MCF 10A (cell line): ENCODE measurements around the gene MAGOH. TPM values are rescaled to one million over a fixed set of nuclear protein-coding genes. Genes with fewer than 3 reads are reported as not detected.

Experiments used
- BruUV-seq: library from RNA; stranded (reverse); fragments of 400-500 nt; replicated peaks from 2 replicates; lab custom pipeline; 2021; lab: Mats Ljungman, UMichigan
- CTCF ChIA-PET: fragments of 300-600 bp; sonication (Branson Sonifier 250); formaldehyde crosslinking; extraction: SDS; loops from one replicate; lab custom pipeline; 2021; ENCODE audit warnings: antibody characterized with exemption, inconsistent platforms; lab: Yijun Ruan, JAX
- POLR2A ChIA-PET: fragments of 300-600, 350-650 bp; sonication (Branson Sonifier 250); formaldehyde crosslinking; extraction: SDS; loops from one replicate; lab custom pipeline; 2020; ENCODE audit warnings: antibody characterized with exemption, inconsistent platforms; lab: Yijun Ruan, JAX
- DNase-seq: peaks from one replicate; pipeline ENCODE4 v3.0.0-alpha.2; 2018; ENCODE audit not compliant: unreplicated experiment
- H3K27ac Mint-ChIP-seq: one replicate; pipeline ENCODE4 v1.8.0; 2022; ENCODE audit warnings: mild to moderate bottlenecking, low read depth, mixed read lengths; ENCODE audit not compliant: unreplicated experiment
- H3K27me3 Mint-ChIP-seq: one replicate; pipeline ENCODE4 v1.8.0; 2022; ENCODE audit warnings: mixed read lengths; ENCODE audit not compliant: insufficient read depth, unreplicated experiment
- H3K36me3 Mint-ChIP-seq: one replicate; pipeline ENCODE4 v1.8.0; 2022; ENCODE audit warnings: mild to moderate bottlenecking, moderate library complexity, mixed read lengths; ENCODE audit not compliant: insufficient read depth, unreplicated experiment
- H3K4me1 Mint-ChIP-seq: one replicate; pipeline ENCODE4 v1.8.0; 2022; ENCODE audit warnings: mixed read lengths; ENCODE audit not compliant: insufficient read depth, unreplicated experiment
- H3K4me3 Mint-ChIP-seq: one replicate; pipeline ENCODE4 v1.8.0; 2022; ENCODE audit warnings: mild to moderate bottlenecking, moderate library complexity, mixed read lengths; ENCODE audit not compliant: unreplicated experiment
- H3K9me3 Mint-ChIP-seq: one replicate; pipeline ENCODE4 v1.8.0; 2022; ENCODE audit warnings: mixed read lengths; ENCODE audit not compliant: unreplicated experiment
- CTCF ChIP-seq: fragments of 200-600 bp; IDR thresholded peaks from one replicate; pipeline ENCODE4 v1.8.0; 2022; ENCODE audit warnings: antibody characterized with exemption, mild to moderate bottlenecking; ENCODE audit not compliant: unreplicated experiment
- intact Hi-C: fragments of 100-400 bp; cut with micrococcal nuclease; formaldehyde crosslinking; loops from 2 replicates; pipeline ENCODE4 v1.14.1; 2022
- total RNA-seq: library from RNA; stranded (reverse); gene quantifications from 2 replicates; pipeline ENCODE4 v1.2.3, GENCODE V29; 2022

Gene MAGOH
- total RNA-seq, 1 experiment from 2014 or later: 68.2 TPM

- DNase-seq: no peak
- POLR2A ChIA-PET: interaction anchor here (1.2 to 6.3 kb wide), 9 partner anchors 10 to 204 kb away, joined by 3 to 69 read pairs (median 5); partner anchors contain the start of genes CPT2 and MAGOH
- H3K9me3 Mint-ChIP-seq: no peaks in the 10 kb centered on the region
- H3K36me3 Mint-ChIP-seq: peaks cover 18% of the 10 kb centered on the region
- no peak for TF ChIP-seq CTCF
- H3K4me3 Mint-ChIP-seq: peak overlapping the region; percentile 94
- CTCF ChIA-PET: interaction anchor here (0.5 to 0.7 kb wide), 3 partner anchors 29 to 502 kb away, joined by 3 read pairs; no protein-coding TSS in a partner anchor
- peak overlapping the region; percentile 99 for H3K27ac Mint-ChIP-seq
- intact Hi-C loops: no loop called here
- H3K4me1 Mint-ChIP-seq: peaks cover 8% of the 10 kb centered on the region
- TSS peak; percentile 83 for BruUV-seq
- no peaks in the 10 kb centered on the region for H3K27me3 Mint-ChIP-seq
Measured at GRCh38 chr1:53219711-53220110, 18.6 kb downstream of the MAGOH start.

- Mint-ChIP-seq H3K27me3 (no peaks in the 10 kb centered on the region), H3K36me3 (peaks cover 33% of the 10 kb centered on the region), H3K9me3 (no peaks in the 10 kb centered on the region), H3K4me1 (peaks cover 8% of the 10 kb centered on the region), H3K27ac (no peak overlapping the region), H3K4me3 (peak overlapping the region; percentile 23)
- ChIA-PET POLR2A (interaction anchor here (3.9 to 6.3 kb wide), 3 partner anchors 16 to 21 kb away, joined by 46 to 69 read pairs (median 49); partner anchors contain the start of genes CPT2 and MAGOH), CTCF (no interaction called here)
- BruUV-seq: no TSS peak
- intact Hi-C loops: no loop called here
- TF ChIP-seq CTCF: no peak
- DNase-seq: no peak
Measured at GRCh38 chr1:53218201-53218600, 20.1 kb downstream of the MAGOH start.

- no TSS peak for BruUV-seq
- Mint-ChIP-seq H3K27ac (no peak overlapping the region), H3K4me1 (peaks cover 8% of the 10 kb centered on the region), H3K9me3 (no peaks in the 10 kb centered on the region), H3K27me3 (no peaks in the 10 kb centered on the region), H3K4me3 (no peak overlapping the region), H3K36me3 (peaks cover 69% of the 10 kb centered on the region)
- POLR2A ChIA-PET: interaction anchor here (0.8 to 2.3 kb wide), 3 partner anchors 11 to 20 kb away, joined by 3 to 11 read pairs (median 10); no protein-coding TSS in a partner anchor
- CTCF ChIA-PET: interaction anchor here (1.0 kb wide), 2 partner anchors 28 to 34 kb away, joined by 3 to 5 read pairs; no protein-coding TSS in a partner anchor
- TF ChIP-seq CTCF: no peak
- no peak for DNase-seq
- intact Hi-C loops: no loop called here
Measured at GRCh38 chr1:53214376-53214940, 23.9 kb downstream of the MAGOH start.

GRCh38 chr1:53210954-53211353, 27.4 kb downstream of the MAGOH start:
- Mint-ChIP-seq H3K9me3 (no peaks in the 10 kb centered on the region), H3K36me3 (peaks cover 70% of the 10 kb centered on the region), H3K27me3 (no peaks in the 10 kb centered on the region), H3K4me3 (no peak overlapping the region), H3K27ac (no peak overlapping the region), H3K4me1 (peaks cover 5% of the 10 kb centered on the region)
- intact Hi-C loops: no loop called here
- no peak for DNase-seq
- TF ChIP-seq CTCF: no peak
- no TSS peak for BruUV-seq
- ChIA-PET POLR2A (interaction anchor here (1.3 kb wide), 1 partner anchor 9 kb away, joined by 5 read pairs; no protein-coding TSS in a partner anchor), CTCF (no interaction called here)
